Smooth muscle cell of the brain vasculature (primary cell): Measurements from ENCODE around the gene ADAR.
"Not testable (repeated sequence)": the region's sequence is repeated elsewhere in the genome, so short reads cannot be mapped to it uniquely, and the experiment has no call there.

ENCODE experiments used
- DNase-seq: peaks from one replicate; pipeline ENCODE4 v3.0.0-alpha.2; 2012; ENCODE audit warnings: low read depth, low spot score

ADAR gene

GRCh38 chr1:154607609-154608396, at the start of gene ADAR:
TSS of gene ADAR (minus strand) at chr1:154608186. CDS start at chr1:154608006, 180 bp downstream.
- peak; percentile 91 for DNase-seq

GRCh38 chr1:154657556-154657955, 49.6 kb upstream of the ADAR start:
- no peak for DNase-seq

GRCh38 chr1:154652893-154653292, 44.9 kb upstream of the ADAR start:
- no peak for DNase-seq

DNA sequence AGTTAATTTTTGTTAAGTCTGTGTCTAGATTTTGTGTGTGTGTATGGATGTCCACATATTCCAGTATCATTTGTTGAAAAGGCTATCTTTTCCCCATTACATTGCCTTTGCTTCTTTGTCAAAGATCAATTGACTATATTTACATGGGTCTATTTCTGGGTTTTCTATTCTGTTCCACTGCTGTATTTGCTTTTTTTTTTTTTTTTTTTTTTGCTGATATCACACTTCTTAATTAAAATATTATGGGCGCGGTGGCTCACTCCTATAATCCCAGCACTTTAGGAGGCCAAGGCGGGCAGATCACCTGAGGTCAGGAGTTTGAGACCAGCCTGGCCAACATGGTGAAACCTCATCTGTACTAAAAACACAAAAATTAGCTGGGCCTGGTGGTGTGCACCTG, 36.7 kb upstream of the ADAR start:
- DNase-seq, result not testable (repeated sequence)

DNA sequence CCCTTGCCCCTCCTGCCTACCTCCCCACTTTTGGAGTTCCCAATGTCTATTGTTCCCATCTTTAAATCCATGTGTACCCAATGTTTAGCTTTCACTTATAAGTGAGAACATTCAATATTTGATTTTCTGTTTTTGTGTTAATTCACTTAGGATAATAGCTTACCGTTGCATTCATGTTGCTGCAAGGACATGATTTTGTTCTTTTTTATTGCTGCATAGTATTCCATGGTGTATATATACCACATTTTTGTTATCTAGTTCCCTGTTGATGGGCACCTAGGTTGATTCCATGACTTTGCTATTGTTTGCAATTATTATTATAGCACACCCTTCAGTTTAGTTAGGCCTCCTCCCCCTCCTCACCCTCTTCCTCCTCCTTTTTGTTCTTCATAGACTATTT, 33.5 kb upstream of the ADAR start:
- no peak for DNase-seq

GRCh38 chr1:154639876-154640275, 31.9 kb upstream of the ADAR start:
- DNase-seq, result no peak

- no peak for DNase-seq
Measured at GRCh38 chr1:154635171-154635570, 27.2 kb upstream of the ADAR start.

DNA sequence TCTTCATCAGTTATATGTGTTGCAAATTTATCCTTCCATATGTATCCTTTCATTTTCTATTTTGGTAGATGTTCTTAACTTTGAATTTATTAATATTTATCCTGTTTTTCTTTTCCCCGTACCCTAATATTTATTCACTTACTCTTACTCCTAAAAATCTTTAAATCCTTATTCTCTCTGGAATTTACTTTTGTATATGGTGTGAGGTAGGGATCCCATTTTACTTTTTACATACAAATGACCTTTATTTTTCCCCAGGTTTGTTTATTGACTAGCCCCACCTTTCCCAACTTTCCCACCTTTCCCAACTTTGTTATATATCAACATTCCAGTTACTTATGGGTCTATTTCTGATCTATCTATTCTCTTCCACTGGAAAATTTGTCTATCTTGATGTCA, 21.7 kb upstream of the ADAR start:
- no peak for DNase-seq

- DNase-seq, result no peak
Measured at GRCh38 chr1:154629061-154629674, 21.2 kb upstream of the ADAR start.

- DNase-seq, result no peak
Measured at GRCh38 chr1:154628121-154628405, 20.1 kb upstream of the ADAR start.

DNA sequence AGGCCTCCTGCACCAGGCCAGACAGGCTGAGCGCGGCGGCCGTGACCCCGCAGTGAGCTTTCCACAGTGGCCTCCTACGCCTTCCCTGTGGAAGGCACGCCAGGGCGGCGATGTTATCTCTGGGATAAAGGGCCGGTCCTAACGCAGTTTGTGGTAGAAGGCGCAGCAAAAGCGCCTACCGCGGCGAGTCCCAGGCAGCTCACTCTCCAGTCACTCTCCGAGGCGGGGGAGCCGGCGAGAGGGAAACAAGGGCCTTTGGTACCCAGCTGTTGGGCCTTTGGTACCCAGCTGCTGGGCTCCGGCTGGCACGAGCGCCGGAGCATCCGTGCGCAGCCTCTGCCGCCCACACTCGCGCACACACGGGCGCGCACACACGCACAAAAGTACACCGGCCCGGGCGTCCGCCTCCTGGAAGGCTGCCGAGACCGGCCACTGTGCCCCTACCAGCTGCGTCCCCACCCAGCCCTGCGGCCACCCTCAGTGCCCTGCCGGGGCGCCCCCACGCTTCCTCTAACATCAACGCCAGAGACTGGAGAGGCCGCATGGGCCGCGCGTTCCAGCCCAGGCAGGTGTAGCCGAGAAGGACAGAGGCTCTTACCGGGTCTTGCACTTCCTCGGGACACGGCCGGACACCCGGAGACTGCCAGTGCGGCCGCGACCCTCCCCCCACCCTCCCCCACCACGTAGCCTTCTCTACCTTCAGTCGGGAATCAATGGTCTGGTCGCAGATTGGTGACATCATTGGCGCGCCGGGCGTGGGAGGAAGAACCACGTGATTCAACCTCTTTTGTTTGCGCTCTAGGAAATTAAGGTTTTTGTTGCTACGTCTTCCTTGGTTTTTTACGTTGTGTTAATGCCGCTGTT, 19.5 kb upstream of the ADAR start:
- peak; percentile 82 for DNase-seq

DNA sequence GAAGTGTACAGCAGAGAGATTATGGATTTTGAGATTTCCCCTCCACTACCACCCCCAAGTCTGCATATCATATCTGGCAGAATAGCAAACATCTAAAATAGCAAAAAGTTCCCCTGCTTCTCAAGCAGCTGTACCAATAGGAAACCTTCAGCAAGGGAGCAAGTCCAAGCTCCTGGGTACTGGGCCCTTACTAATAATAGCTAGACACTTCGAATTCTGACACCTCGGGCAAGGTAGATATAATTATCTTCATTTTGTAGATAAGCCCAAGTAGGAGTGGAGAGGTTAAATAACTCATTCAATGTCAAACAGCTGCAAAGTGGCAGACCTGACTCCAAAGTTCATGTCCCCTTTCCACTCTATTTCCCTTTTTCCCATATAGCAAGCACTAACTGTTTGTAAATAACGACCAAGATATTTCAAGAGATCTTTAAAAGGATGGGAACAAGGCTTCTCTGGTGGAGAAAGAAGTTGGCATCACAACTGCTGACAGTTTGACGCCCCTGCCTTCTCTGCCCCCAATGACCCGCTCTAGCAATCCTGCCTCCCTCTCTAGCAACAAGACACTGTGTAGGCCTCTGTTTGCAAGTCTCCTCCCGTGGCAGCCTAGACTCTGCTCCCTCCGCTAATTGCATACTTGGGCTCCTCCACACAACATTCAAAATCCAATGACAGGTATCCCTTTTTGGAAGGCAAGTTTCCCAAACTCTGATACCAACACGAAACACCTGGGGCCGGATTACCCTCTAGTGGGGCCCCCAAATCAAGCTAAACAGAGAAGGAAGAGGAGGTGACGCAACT, 18.7 kb upstream of the ADAR start:
- no peak for DNase-seq

GRCh38 chr1:154624746-154625643, 17.0 kb upstream of the ADAR start:
- no peak for DNase-seq

DNA sequence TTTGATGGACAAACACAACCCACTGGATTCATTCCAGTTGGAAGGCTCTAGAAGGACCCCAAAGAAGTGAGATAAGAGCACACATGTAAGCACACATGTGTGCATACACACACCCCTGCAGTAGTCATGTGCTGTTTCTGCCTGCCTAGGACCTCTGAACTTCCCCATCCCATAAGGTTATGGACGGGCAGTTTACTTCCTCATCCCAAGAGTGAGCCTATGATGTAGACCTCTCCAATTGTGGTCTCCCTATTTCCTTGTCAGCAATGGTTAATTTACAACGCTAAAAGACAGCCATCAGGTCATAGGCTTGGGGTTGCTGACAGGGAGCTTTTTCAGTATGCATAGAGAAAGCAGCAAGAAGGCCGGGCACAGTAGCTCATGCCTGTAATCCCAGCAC, 15.4 kb upstream of the ADAR start:
- no peak for DNase-seq

- no peak for DNase-seq
Measured at GRCh38 chr1:154622503-154623039, 14.6 kb upstream of the ADAR start.

- no peak for DNase-seq
Measured at GRCh38 chr1:154621875-154622274, 13.9 kb upstream of the ADAR start.

- DNase-seq, result no peak
Measured at GRCh38 chr1:154620751-154621150, 12.8 kb upstream of the ADAR start.

- DNase-seq, result no peak
Measured at GRCh38 chr1:154619181-154619948, 11.4 kb upstream of the ADAR start.

DNA sequence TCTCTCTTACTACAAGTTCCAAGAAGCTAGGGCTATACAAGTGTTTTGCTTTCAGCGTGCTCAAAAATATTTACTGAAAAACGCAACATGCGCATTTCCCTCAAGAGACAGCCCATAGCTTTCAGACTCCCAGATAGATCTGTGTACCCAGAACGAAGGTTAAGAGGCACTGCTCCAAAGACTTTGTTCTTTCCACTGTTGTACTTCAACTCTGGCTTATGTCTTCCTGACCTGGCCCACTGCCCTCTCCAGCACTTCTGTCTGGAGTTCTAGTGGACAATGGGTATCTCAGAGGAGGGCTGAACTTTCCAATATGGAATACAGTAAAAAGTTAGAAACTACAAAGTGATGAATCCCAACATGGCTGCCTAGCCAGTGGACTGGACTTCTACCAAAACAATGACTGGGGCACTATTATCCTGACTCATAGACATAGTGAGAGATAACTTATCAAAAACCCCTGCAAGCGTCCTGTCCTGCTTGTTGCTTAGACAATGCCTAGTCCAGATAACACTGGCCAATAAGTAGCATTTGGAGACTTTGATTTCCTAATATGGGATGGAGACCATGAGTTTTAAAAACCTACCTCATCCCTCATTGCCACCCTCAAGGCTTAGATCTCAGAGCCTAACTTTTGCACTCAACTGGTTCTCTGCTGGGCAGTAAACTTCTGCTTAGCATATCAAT, 8.8 kb upstream of the ADAR start:
- DNase-seq, result no peak
